Endodermal cell (in vitro differentiated cells): ENCODE data around the gene DNAJC6. TPM values are rescaled to one million over a fixed set of nuclear protein-coding genes. Genes with fewer than 3 reads are reported as not detected.

Experiments
- DNase-seq: peaks from one replicate; pipeline ENCODE4 v3.0.0-alpha.2; 2017
- H3K27ac ChIP-seq: 2 replicates; pipeline ENCODE4 v1.5.1; 2013; ENCODE audit warnings: mild to moderate bottlenecking, low read depth, low read length, moderate library complexity
- H3K27me3 ChIP-seq: 2 replicates; pipeline ENCODE4 v1.6.1; 2013; ENCODE audit warnings: mild to moderate bottlenecking, low read length, moderate library complexity; ENCODE audit not compliant: insufficient read depth, control insufficient read depth, poor library complexity, severe bottlenecking
- H3K36me3 ChIP-seq: 2 replicates; pipeline ENCODE4 v1.7.0; 2013; ENCODE audit warnings: mild to moderate bottlenecking, low read length, moderate library complexity; ENCODE audit not compliant: control insufficient read depth, insufficient read depth
- H3K4me1 ChIP-seq: one replicate; pipeline ENCODE4 v1.7.0; 2013; ENCODE audit warnings: low read length; ENCODE audit not compliant: control insufficient read depth, insufficient read depth
- H3K4me3 ChIP-seq: 2 replicates; pipeline ENCODE4 v1.5.1; 2013; ENCODE audit warnings: mild to moderate bottlenecking, low read length, moderate library complexity
- H3K9ac ChIP-seq: 2 replicates; pipeline ENCODE4 v1.6.1; 2013; ENCODE audit warnings: mild to moderate bottlenecking, low read length, moderate library complexity; ENCODE audit not compliant: poor library complexity, severe bottlenecking; ENCODE audit errors: extremely low read depth
- H3K9me3 ChIP-seq: 2 replicates; pipeline ENCODE4 v1.6.1; 2013; ENCODE audit warnings: mild to moderate bottlenecking, low read length, moderate library complexity; ENCODE audit not compliant: control insufficient read depth
- H3K27ac Mint-ChIP-seq: 2 replicates; pipeline ENCODE4 v1.8.0; 2020; ENCODE audit warnings: mixed read lengths
- H3K27me3 Mint-ChIP-seq: 2 replicates; pipeline ENCODE4 v1.8.0; 2021; ENCODE audit warnings: mild to moderate bottlenecking, mixed read lengths; ENCODE audit not compliant: insufficient read depth
- H3K36me3 Mint-ChIP-seq: 2 replicates; pipeline ENCODE4 v1.8.0; 2020; ENCODE audit warnings: low read depth, mixed read lengths
- H3K4me1 Mint-ChIP-seq: 2 replicates; pipeline ENCODE4 v1.8.0; 2020; ENCODE audit warnings: mixed read lengths
- H3K4me3 Mint-ChIP-seq: 2 replicates; pipeline ENCODE4 v1.8.0; 2020; ENCODE audit warnings: mild to moderate bottlenecking, moderate library complexity, mixed read lengths
- H3K9me3 Mint-ChIP-seq: 2 replicates; pipeline ENCODE4 v1.8.0; 2020; ENCODE audit warnings: mild to moderate bottlenecking, mixed read lengths
- WGBS, 2 experiments: methylation state at CpG; one replicate each; pipeline versions ENCODE4 v1.1.5 to v1.1.7; 2013; ENCODE audit warnings: missing lambda C conversion rate in 2 of 2, mixed read lengths in 1 of 2; ENCODE audit not compliant: insufficient coverage in 1 of 2, insufficient read length in 1 of 2; 5-methylcytosine and 5-hydroxymethylcytosine counted together
- total RNA-seq, 2 donors: library from RNA; stranded (reverse); fragmentation: NEBNext Ultra II Directional in 1 of 2; extraction: Animal tissue kit (Norgen Biotek cat#: 25700) in 1 of 2; gene quantifications; 2 replicates in 1 of 2; 3 replicates in 1 of 2; pipeline ENCODE4 v1.2.1, GENCODE V29; 2021
- TF ChIP-seq, protein P1 (sequence below): fragments of 200-600 bp; sonication (generic); conservative IDR thresholded peaks from 2 replicates; pipeline ENCODE4 v1.5.0; 2021; ENCODE audit warnings: antibody characterized with exemption, mild to moderate bottlenecking

The DNAJC6 gene
- total RNA-seq, 2 donors from 2014 or later, result 17.4 to 33.9 TPM

GRCh38 chr1:65386439-65386838 is 77.1 kb downstream of the DNAJC6 start:
- TF ChIP-seq, protein P1, sequence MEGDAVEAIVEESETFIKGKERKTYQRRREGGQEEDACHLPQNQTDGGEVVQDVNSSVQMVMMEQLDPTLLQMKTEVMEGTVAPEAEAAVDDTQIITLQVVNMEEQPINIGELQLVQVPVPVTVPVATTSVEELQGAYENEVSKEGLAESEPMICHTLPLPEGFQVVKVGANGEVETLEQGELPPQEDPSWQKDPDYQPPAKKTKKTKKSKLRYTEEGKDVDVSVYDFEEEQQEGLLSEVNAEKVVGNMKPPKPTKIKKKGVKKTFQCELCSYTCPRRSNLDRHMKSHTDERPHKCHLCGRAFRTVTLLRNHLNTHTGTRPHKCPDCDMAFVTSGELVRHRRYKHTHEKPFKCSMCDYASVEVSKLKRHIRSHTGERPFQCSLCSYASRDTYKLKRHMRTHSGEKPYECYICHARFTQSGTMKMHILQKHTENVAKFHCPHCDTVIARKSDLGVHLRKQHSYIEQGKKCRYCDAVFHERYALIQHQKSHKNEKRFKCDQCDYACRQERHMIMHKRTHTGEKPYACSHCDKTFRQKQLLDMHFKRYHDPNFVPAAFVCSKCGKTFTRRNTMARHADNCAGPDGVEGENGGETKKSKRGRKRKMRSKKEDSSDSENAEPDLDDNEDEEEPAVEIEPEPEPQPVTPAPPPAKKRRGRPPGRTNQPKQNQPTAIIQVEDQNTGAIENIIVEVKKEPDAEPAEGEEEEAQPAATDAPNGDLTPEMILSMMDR, result no peak
- Mint-ChIP-seq H3K36me3 (peaks cover 46% of the 10 kb centered on the region), H3K4me3 (no peak overlapping the region), H3K27me3 (no peaks in the 10 kb centered on the region), H3K9me3 (no peaks in the 10 kb centered on the region), H3K4me1 (no peaks in the 10 kb centered on the region), H3K27ac (no peak overlapping the region)
- no peak overlapping the region for H3K9ac ChIP-seq
- no peaks in the 10 kb centered on the region for H3K27me3 ChIP-seq
- 96 to 100% methylated on average over 2 to 3 of the region's 3 CpGs for WGBS, 2 experiments
- H3K4me1 ChIP-seq, result no peaks in the 10 kb centered on the region
- H3K27ac ChIP-seq, result no peak overlapping the region
- peaks cover 19% of the 10 kb centered on the region for H3K9me3 ChIP-seq
- H3K36me3 ChIP-seq, result peaks cover 97% of the 10 kb centered on the region
- H3K4me3 ChIP-seq, result no peak overlapping the region
- DNase-seq, result no peak

- no peak for DNase-seq
- no peak overlapping the region for H3K27ac ChIP-seq
- no peak overlapping the region for H3K9ac ChIP-seq
- no peaks in the 10 kb centered on the region for H3K4me1 ChIP-seq
- peaks cover 41% of the 10 kb centered on the region for H3K36me3 Mint-ChIP-seq
- H3K27me3 ChIP-seq, result no peaks in the 10 kb centered on the region
- H3K9me3 ChIP-seq, result peaks cover 19% of the 10 kb centered on the region
- H3K4me3 Mint-ChIP-seq, result no peak overlapping the region
- H3K36me3 ChIP-seq, result peaks cover 90% of the 10 kb centered on the region
- no peaks in the 10 kb centered on the region for H3K4me1 Mint-ChIP-seq
- H3K27me3 Mint-ChIP-seq, result no peaks in the 10 kb centered on the region
- H3K4me3 ChIP-seq, result no peak overlapping the region
- TF ChIP-seq, protein P1, result no peak
- 93 to 100% methylated on average over 1 to 2 of the region's 2 CpGs for WGBS, 2 experiments
- no peak overlapping the region for H3K27ac Mint-ChIP-seq
- no peaks in the 10 kb centered on the region for H3K9me3 Mint-ChIP-seq
Observed at GRCh38 chr1:65387821-65388220, 78.5 kb downstream of the DNAJC6 start.

DNA sequence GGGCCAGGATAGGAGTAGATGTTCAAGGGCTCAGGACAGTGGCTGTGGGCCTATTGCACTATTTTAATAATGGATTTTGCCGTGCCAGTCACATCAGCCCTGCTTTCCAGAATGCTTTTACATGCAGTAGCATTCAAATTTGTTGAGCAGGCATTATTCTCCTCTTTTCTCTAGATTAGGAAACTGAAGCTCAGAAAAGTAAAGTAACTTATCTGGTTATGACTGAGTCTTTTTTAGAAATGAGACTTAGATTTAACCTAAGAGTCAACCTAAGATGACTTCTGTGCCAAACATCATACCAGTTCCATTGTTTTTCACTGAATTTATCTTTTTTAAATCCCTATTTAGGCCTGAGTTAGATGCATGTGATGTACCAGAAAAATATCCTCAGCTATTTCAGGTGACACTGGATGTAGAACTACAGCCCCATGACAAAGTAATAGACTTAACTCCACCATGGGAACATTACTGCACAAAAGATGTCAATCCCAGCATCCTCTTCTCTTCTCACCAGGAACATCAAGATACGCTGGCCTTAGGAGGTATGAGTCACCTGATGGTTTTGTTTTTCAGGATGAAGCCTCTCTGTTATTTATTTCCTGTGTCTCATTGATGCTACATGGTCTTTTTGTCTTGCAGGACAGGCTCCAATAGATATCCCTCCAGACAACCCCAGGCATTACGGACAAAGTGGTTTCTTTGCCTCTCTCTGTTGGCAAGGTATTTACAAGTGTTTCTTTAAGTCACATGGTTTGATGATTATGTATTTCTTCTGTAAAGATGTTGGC is 79.8 kb downstream of the DNAJC6 start:
- no peak overlapping the region for H3K27ac ChIP-seq
- Mint-ChIP-seq H3K4me1 (no peaks in the 10 kb centered on the region), H3K4me3 (no peak overlapping the region), H3K9me3 (no peaks in the 10 kb centered on the region), H3K27ac (no peak overlapping the region), H3K27me3 (no peaks in the 10 kb centered on the region), H3K36me3 (peaks cover 29% of the 10 kb centered on the region)
- peaks cover 8% of the 10 kb centered on the region for H3K9me3 ChIP-seq
- TF ChIP-seq, protein P1, result no peak
- H3K36me3 ChIP-seq, result peaks cover 83% of the 10 kb centered on the region
- H3K4me1 ChIP-seq, result no peaks in the 10 kb centered on the region
- DNase-seq, result no peak
- no peak overlapping the region for H3K4me3 ChIP-seq
- H3K9ac ChIP-seq, result no peak overlapping the region
- 90% methylated on average over 3 of the region's 3 CpGs; no CpG with 5 or more reads in 1 of the 2 experiments for WGBS, 2 experiments
- no peaks in the 10 kb centered on the region for H3K27me3 ChIP-seq
